Dermis lymphatic vessel endothelial cell (primary cell): Measurements from ENCODE around the gene TCN1. TPM values are rescaled to one million over a fixed set of nuclear protein-coding genes. Genes with fewer than 3 reads are reported as not detected.

Experiments used
- total RNA-seq: library from RNA; depleted of rRNA; stranded (reverse); fragments of >200 nt; gene quantifications from 2 replicates; pipeline ENCODE4 v1.2.1, GENCODE V29; 2014

TCN1 gene
- under 0.01 TPM in 1 of 2 replicates, not detected in the other for total RNA-seq

GRCh38 chr11:59866397-59866796 is at the start of gene TCN1:
Gene TCN1, minus strand, starts transcription at chr11:59866487. Its CDS starts 17 bp downstream, at chr11:59866470.

GRCh38 chr11:59878575-59878974 is 12.3 kb upstream of the TCN1 start, which contains the start of gene OOSP3:
Gene OOSP3, plus strand, starts transcription at chr11:59878782. Its CDS starts 27 bp downstream, at chr11:59878809.

GRCh38 chr11:59845399-59845798 is 20.9 kb downstream of the TCN1 start, which contains the start of gene CBLIF:
Gene CBLIF, minus strand, starts transcription at chr11:59845499. Its CDS starts 46 bp downstream, at chr11:59845453.

GRCh38 chr11:59810189-59810910 is 55.9 kb downstream of the TCN1 start, which contains the start of gene MRPL16:
Gene MRPL16, minus strand, starts transcription at chr11:59810778. Its CDS starts 120 bp downstream, at chr11:59810658.

Other genes starting within 250 kb of the TCN1 start
- 5.8 and 6.8 TPM in 2 replicates for gene PATL1, start 197.4 kb downstream of the TCN1 start, total RNA-seq
- gene OR10V1, start 152.6 kb downstream of the TCN1 start, total RNA-seq: not detected in 2 replicates
- 79.6 and 93.1 TPM in 2 replicates for gene STX3, start 111.1 kb downstream of the TCN1 start, total RNA-seq
- gene MRPL16, start 55.7 kb downstream of the TCN1 start, total RNA-seq: 28.2 and 28.4 TPM in 2 replicates
- gene CBLIF, start 21.0 kb downstream of the TCN1 start, total RNA-seq: not detected in 2 replicates
- not detected in 2 replicates for gene OOSP3, start 12.3 kb upstream of the TCN1 start, total RNA-seq
- 0.11 TPM in 1 of 2 replicates, not detected in the other for gene OOSP1, start 71.9 kb upstream of the TCN1 start, total RNA-seq
- not detected in 2 replicates for gene OOSP4A, start 97.5 kb upstream of the TCN1 start, total RNA-seq
- not detected in 2 replicates for gene OOSP4B, start 150.7 kb upstream of the TCN1 start, total RNA-seq
- not detected in 2 replicates for gene OOSP2, start 173.9 kb upstream of the TCN1 start, total RNA-seq
- not detected in 2 replicates for gene MS4A3, start 190.2 kb upstream of the TCN1 start, total RNA-seq
- gene MS4A2, start 222.2 kb upstream of the TCN1 start, total RNA-seq: not detected in 2 replicates